ENCODE measurements around the gene CDHR1.
A peak's percentile ranks its signal among the peaks of the same experiment; 100 is the strongest.

CDHR1 gene

GRCh38 chr10:84230359-84230758 lies 36.0 kb downstream of the CDHR1 start:
- DNase-seq (ENCODE audit: low spot score) = no peak

- DNase-seq (ENCODE audit: low spot score) = no peak
Observed at GRCh38 chr10:84232376-84232775, 38.0 kb downstream of the CDHR1 start.

- no peak for DNase-seq (ENCODE audit: low spot score)
Observed at GRCh38 chr10:84233940-84234339, 39.6 kb downstream of the CDHR1 start.

- DNase-seq (ENCODE audit: low spot score) = no peak
Observed at GRCh38 chr10:84234479-84234878, 40.1 kb downstream of the CDHR1 start.

- DNase-seq (ENCODE audit: low spot score) = peak; percentile 16
Observed at GRCh38 chr10:84235096-84235495, 40.8 kb downstream of the CDHR1 start.

GRCh38 chr10:84236807-84237198 lies 42.5 kb downstream of the CDHR1 start:
- DNase-seq (ENCODE audit: low spot score) = no peak

GRCh38 chr10:84237199-84238051 lies 43.1 kb downstream of the CDHR1 start:
- DNase-seq (ENCODE audit: low spot score) = no peak

GRCh38 chr10:84238909-84239308 lies 44.6 kb downstream of the CDHR1 start:
- no peak for DNase-seq (ENCODE audit: low spot score)

- DNase-seq (ENCODE audit: low spot score) = no peak
Observed at GRCh38 chr10:84241185-84241790, 47.0 kb downstream of the CDHR1 start, which contains the start of gene LRIT1. Gene LRIT1 (minus strand): TSS chr10:84241546. CDS start chr10:84241439, 107 bp downstream.

GRCh38 chr10:84243759-84244158 lies 49.4 kb downstream of the CDHR1 start:
- DNase-seq (ENCODE audit: low spot score) = no peak

- DNase-seq (ENCODE audit: low spot score) = peak; percentile 98
Observed at GRCh38 chr10:84244651-84245270, 50.4 kb downstream of the CDHR1 start, which contains the start of gene RGR. Gene RGR (plus strand): TSS chr10:84245053. CDS start chr10:84245091, 38 bp downstream.

- DNase-seq (ENCODE audit: low spot score) = no peak
Observed at GRCh38 chr10:84247496-84247895, 53.2 kb downstream of the CDHR1 start.

- no peak for DNase-seq (ENCODE audit: low spot score)
Observed at GRCh38 chr10:84248794-84249193, 54.5 kb downstream of the CDHR1 start.

- DNase-seq (ENCODE audit: low spot score) = no peak
Observed at GRCh38 chr10:84254552-84255478, 60.5 kb downstream of the CDHR1 start.

GRCh38 chr10:84256510-84257342 lies 62.4 kb downstream of the CDHR1 start:
- peak; percentile 40 for DNase-seq (ENCODE audit: low spot score)

- DNase-seq (ENCODE audit: low spot score) = no peak
Observed at GRCh38 chr10:84257343-84258020, 63.1 kb downstream of the CDHR1 start.

- DNase-seq (ENCODE audit: low spot score) = no peak
Observed at GRCh38 chr10:84258034-84258695, 63.8 kb downstream of the CDHR1 start.

- DNase-seq (ENCODE audit: low spot score) = no peak
Observed at GRCh38 chr10:84261236-84261915, 67.0 kb downstream of the CDHR1 start.
